NCI-H146 (cell line): ENCODE measurements around the gene CGN.
"Not testable (repeated sequence)": the region's sequence is repeated elsewhere in the genome, so short reads cannot be mapped to it uniquely, and the experiment has no call there.

Experiments used
- DNase-seq: peaks from one replicate; lab custom pipeline; 2025; lab: John Stamatoyannopoulos, UW

Gene CGN

GRCh38 chr1:151502035-151502700 lies 9.0 kb upstream of the CGN start:
- no peak for DNase-seq

GRCh38 chr1:151502859-151503780 lies 8.1 kb upstream of the CGN start:
- no peak for DNase-seq

GRCh38 chr1:151504252-151504651 lies 6.9 kb upstream of the CGN start:
- DNase-seq, result no peak

- no peak for DNase-seq
Measured at GRCh38 chr1:151504759-151505158, 6.4 kb upstream of the CGN start.

GRCh38 chr1:151508833-151509232 lies 2.4 kb upstream of the CGN start:
- no peak for DNase-seq

GRCh38 chr1:151509350-151510019 lies 1.7 kb upstream of the CGN start:
- no peak for DNase-seq

GRCh38 chr1:151510020-151510405 lies 1.2 kb upstream of the CGN start:
- DNase-seq, result peak; percentile 19

- DNase-seq, result no peak
Measured at GRCh38 chr1:151510614-151510956, 602 bp upstream of the CGN start.

GRCh38 chr1:151511636-151512215 lies 539 bp downstream of the CGN start:
- peak; percentile 81 for DNase-seq

- peak; percentile 10 for DNase-seq
Measured at GRCh38 chr1:151512326-151512725, 1.1 kb downstream of the CGN start.

- DNase-seq, result peak; percentile 22
Measured at GRCh38 chr1:151512801-151513625, 1.8 kb downstream of the CGN start.

- no peak for DNase-seq
Measured at GRCh38 chr1:151513626-151514121, 2.5 kb downstream of the CGN start.

- peak; percentile 17 for DNase-seq
Measured at GRCh38 chr1:151514366-151514765, 3.2 kb downstream of the CGN start.

GRCh38 chr1:151515265-151515664 lies 4.1 kb downstream of the CGN start:
- no peak for DNase-seq

- no peak for DNase-seq
Measured at GRCh38 chr1:151516031-151516511, 4.9 kb downstream of the CGN start.

GRCh38 chr1:151518431-151518830 lies 7.2 kb downstream of the CGN start:
- no peak for DNase-seq

- no peak for DNase-seq
Measured at GRCh38 chr1:151518936-151519335, 7.7 kb downstream of the CGN start.

- no peak for DNase-seq
Measured at GRCh38 chr1:151519667-151520066, 8.5 kb downstream of the CGN start.

- no peak for DNase-seq
Measured at GRCh38 chr1:151520359-151520758, 9.2 kb downstream of the CGN start.

GRCh38 chr1:151522427-151522826 lies 11.2 kb downstream of the CGN start:
- DNase-seq, result not testable (repeated sequence)

GRCh38 chr1:151523326-151523725 lies 12.1 kb downstream of the CGN start:
- no peak for DNase-seq
